Measurements from ENCODE around the gene IL17B.

IL17B gene

DNA sequence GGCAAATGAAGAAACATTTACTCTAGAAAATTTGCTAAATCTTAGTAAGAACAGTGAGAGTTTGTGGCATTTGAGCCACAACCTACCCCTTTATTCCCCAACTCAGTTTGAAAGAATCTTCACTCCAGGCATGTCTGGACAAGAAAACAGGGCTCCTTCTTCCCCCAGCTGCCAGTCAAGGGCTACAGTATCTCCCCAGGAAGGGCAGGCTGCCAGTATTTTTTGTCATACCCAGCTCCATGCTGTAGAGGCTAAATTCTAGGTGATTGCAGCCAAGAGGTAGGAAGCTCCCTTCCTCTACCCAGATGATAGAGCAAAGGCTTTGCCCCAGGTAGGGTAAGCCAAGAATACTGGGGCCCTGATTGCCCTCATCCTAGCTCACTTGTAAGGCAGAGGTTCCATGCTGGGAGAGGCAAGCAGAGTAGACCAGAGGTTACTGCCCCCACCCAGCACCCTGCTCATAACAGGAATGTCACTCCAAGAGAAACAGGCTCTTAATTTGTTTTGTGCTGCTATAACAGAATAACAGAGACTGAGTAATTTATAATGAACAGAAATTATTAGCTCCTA is 53.8 kb downstream of the IL17B start:
- Histone ChIP-seq H3K27ac (no peak overlapping the region), H3K4me3 (ENCODE audit: low read depth in 1 of 2, low read length in 1 of 2) (no peak overlapping the region), H3K4me1 (ENCODE audit: control insufficient read depth in 1 of 2, insufficient read depth in 1 of 2, low read depth in 1 of 2, low read length in 1 of 2) (no peaks in the 10 kb centered on the region), H3K36me3 (no peaks in the 10 kb centered on the region), H3K9me3 (no peaks in the 10 kb centered on the region), H3K27me3 (no peaks in the 10 kb centered on the region)
- TF ChIP-seq, protein P1, sequence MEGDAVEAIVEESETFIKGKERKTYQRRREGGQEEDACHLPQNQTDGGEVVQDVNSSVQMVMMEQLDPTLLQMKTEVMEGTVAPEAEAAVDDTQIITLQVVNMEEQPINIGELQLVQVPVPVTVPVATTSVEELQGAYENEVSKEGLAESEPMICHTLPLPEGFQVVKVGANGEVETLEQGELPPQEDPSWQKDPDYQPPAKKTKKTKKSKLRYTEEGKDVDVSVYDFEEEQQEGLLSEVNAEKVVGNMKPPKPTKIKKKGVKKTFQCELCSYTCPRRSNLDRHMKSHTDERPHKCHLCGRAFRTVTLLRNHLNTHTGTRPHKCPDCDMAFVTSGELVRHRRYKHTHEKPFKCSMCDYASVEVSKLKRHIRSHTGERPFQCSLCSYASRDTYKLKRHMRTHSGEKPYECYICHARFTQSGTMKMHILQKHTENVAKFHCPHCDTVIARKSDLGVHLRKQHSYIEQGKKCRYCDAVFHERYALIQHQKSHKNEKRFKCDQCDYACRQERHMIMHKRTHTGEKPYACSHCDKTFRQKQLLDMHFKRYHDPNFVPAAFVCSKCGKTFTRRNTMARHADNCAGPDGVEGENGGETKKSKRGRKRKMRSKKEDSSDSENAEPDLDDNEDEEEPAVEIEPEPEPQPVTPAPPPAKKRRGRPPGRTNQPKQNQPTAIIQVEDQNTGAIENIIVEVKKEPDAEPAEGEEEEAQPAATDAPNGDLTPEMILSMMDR (IDR thresholded peaks at IDR 0.05), result no peak

DNA sequence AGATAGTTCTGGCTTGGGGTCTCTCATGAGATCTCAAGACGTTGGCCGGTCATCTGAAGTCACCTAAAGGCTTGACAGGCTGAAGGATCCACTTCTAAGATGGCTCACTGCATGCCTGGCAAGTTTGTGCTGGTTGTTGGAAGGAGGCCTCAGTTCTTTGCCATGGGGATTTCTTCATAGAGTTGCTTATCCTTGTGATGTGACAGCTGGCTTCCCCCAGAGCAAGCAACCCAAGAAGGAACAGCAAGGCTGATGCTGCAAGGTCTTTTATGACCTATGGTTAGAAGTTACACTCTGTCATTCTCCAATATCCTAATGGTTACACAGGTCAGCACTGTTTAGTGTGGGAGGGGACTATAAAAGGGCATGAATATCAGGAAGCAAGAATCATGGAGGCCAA is 54.5 kb downstream of the IL17B start:
- TF ChIP-seq, protein P1 (IDR thresholded peaks at IDR 0.05), result no peak
- no peaks in the 10 kb centered on the region for H3K9me3 ChIP-seq
- no peaks in the 10 kb centered on the region for H3K4me1 ChIP-seq (ENCODE audit: control insufficient read depth in 1 of 2, insufficient read depth in 1 of 2, low read depth in 1 of 2, low read length in 1 of 2)
- H3K27me3 ChIP-seq, result no peaks in the 10 kb centered on the region
- no peak overlapping the region for H3K27ac ChIP-seq
- H3K4me3 ChIP-seq (ENCODE audit: low read depth in 1 of 2, low read length in 1 of 2), result no peak overlapping the region
- H3K36me3 ChIP-seq, result no peaks in the 10 kb centered on the region

Measured in neutrophil (primary cell).